OCI-LY1 (cell line): ENCODE data around the gene RTCB.
A peak's percentile ranks its signal among the peaks of the same experiment; 100 is the strongest.

Source experiments
- H2AFZ ChIP-seq: fragments of 200-600 bp; sonication (generic), shearing (Covaris generic); 2 replicates; pipeline ENCODE4 v1.6.0; 2014; ENCODE audit warnings: antibody characterized with exemption, mild to moderate bottlenecking, low read length
- H3F3A ChIP-seq: fragments of 200-600 bp; sonication (generic), shearing (Covaris generic); 2 replicates; pipeline ENCODE4 v1.6.0; 2014; ENCODE audit warnings: mild to moderate bottlenecking, antibody characterized with exemption, low read length, moderate library complexity; ENCODE audit not compliant: insufficient read depth
- H3K27ac ChIP-seq: fragments of 200-600 bp; sonication (generic); 2 replicates; pipeline ENCODE4 v1.5.1; 2014; ENCODE audit warnings: low read length, mixed run types, mild to moderate bottlenecking, low read depth; ENCODE audit not compliant: poor library complexity, severe bottlenecking
- H3K27me3 ChIP-seq: fragments of 200-600 bp; sonication (generic); 2 replicates; pipeline ENCODE4 v1.6.0; 2014; ENCODE audit warnings: antibody characterized with exemption, mild to moderate bottlenecking, low read length, moderate library complexity; ENCODE audit not compliant: insufficient read depth
- H3K36me3 ChIP-seq: fragments of 200-600 bp; sonication (generic); 2 replicates; pipeline ENCODE4 v1.6.1; 2014; ENCODE audit warnings: mild to moderate bottlenecking, antibody characterized with exemption, low read length, moderate library complexity, mixed read lengths; ENCODE audit not compliant: insufficient read depth
- H3K4me1 ChIP-seq: fragments of 200-600 bp; sonication (generic); 2 replicates; pipeline ENCODE4 v1.5.1; 2014; ENCODE audit warnings: mild to moderate bottlenecking, low read length, moderate library complexity; ENCODE audit not compliant: insufficient read depth, severe bottlenecking
- H3K4me2 ChIP-seq: fragments of 200-600 bp; sonication (generic), shearing (Covaris generic); 2 replicates; pipeline ENCODE4 v1.6.1; 2014; ENCODE audit warnings: low read length
- H3K4me3 ChIP-seq: fragments of 200-600 bp; sonication (generic); 2 replicates; pipeline ENCODE4 v1.5.1; 2014; ENCODE audit warnings: low read length, low read depth, mild to moderate bottlenecking, mixed read lengths; ENCODE audit not compliant: poor library complexity, severe bottlenecking
- H3K79me2 ChIP-seq: fragments of 200-600 bp; shearing (Covaris generic); 2 replicates; pipeline ENCODE4 v1.6.1; 2016; ENCODE audit warnings: mixed run types, low read length, mixed read lengths; ENCODE audit not compliant: insufficient read depth
- H3K9ac ChIP-seq: fragments of 200-600 bp; sonication (generic), shearing (Covaris generic); 2 replicates; pipeline ENCODE4 v1.6.1; 2014; ENCODE audit warnings: mild to moderate bottlenecking, low read length, mixed read lengths
- H3K9me2 ChIP-seq: fragments of 200-600 bp; sonication (generic), shearing (Covaris generic); 2 replicates; pipeline ENCODE4 v1.6.1; 2014; ENCODE audit warnings: low read depth, mild to moderate bottlenecking, low read length, mixed read lengths
- H3K9me3 ChIP-seq: fragments of 200-600 bp; shearing (Covaris generic); 2 replicates; pipeline ENCODE4 v1.6.1; 2014; ENCODE audit warnings: low read length, mixed read lengths
- H4K20me1 ChIP-seq: fragments of 200-600 bp; sonication (generic), shearing (Covaris generic); 2 replicates; pipeline ENCODE4 v1.6.0; 2016; ENCODE audit warnings: mild to moderate bottlenecking, low read length; ENCODE audit not compliant: insufficient read depth
- EZH2 ChIP-seq: fragments of 200-600 bp; sonication (generic), shearing (Covaris generic); IDR thresholded peaks from 2 replicates; pipeline ENCODE4 v1.8.0; 2017; ENCODE audit warnings: borderline replicate concordance, mixed run types, mild to moderate bottlenecking, antibody characterized with exemption, low read length, moderate library complexity, mixed read lengths
- TF ChIP-seq, protein P1 (sequence below): fragments of 200-600 bp; sonication (generic), shearing (Covaris generic); IDR thresholded peaks from 2 replicates; pipeline ENCODE4 v1.5.1; 2017; ENCODE audit warnings: mild to moderate bottlenecking, antibody characterized with exemption, low read length, moderate library complexity, mixed read lengths

The RTCB gene

DNA sequence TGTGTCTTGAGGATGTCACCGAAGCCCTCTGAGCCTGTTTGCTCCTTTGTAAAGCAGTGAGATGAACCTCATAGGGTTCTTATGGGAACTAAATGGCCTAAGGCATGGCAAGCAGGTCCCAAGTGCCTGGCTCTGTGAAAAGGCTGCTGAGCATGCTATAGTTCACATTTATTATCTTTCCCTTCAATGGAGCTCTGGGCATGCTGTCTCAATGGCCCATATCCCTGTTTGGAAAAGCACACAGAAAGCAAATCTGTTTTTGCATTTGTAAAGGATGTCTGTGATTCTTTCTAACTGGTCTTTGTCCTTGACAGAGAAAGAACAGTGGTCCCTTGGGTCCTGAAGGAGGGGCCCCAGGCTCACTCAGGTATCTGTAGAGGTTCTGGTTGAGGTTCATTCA is 26.4 kb downstream of the RTCB start:
- Histone ChIP-seq H3F3A (no peaks in the 10 kb centered on the region), H3K79me2 (no peaks in the 10 kb centered on the region), H3K4me3 (no peak overlapping the region), H3K9me3 (no peaks in the 10 kb centered on the region), H3K4me2 (no peak overlapping the region), H3K9ac (no peak overlapping the region), H3K27me3 (no peaks in the 10 kb centered on the region), H3K9me2 (no peaks in the 10 kb centered on the region), H3K36me3 (peaks cover 36% of the 10 kb centered on the region; the same call in 1 of the 2 replicates), H3K27ac (no peak overlapping the region), H4K20me1 (no peaks in the 10 kb centered on the region), H2AFZ (no peak overlapping the region), H3K4me1 (no peaks in the 10 kb centered on the region)
- TF ChIP-seq EZH2 = no peak
- TF ChIP-seq, protein P1, sequence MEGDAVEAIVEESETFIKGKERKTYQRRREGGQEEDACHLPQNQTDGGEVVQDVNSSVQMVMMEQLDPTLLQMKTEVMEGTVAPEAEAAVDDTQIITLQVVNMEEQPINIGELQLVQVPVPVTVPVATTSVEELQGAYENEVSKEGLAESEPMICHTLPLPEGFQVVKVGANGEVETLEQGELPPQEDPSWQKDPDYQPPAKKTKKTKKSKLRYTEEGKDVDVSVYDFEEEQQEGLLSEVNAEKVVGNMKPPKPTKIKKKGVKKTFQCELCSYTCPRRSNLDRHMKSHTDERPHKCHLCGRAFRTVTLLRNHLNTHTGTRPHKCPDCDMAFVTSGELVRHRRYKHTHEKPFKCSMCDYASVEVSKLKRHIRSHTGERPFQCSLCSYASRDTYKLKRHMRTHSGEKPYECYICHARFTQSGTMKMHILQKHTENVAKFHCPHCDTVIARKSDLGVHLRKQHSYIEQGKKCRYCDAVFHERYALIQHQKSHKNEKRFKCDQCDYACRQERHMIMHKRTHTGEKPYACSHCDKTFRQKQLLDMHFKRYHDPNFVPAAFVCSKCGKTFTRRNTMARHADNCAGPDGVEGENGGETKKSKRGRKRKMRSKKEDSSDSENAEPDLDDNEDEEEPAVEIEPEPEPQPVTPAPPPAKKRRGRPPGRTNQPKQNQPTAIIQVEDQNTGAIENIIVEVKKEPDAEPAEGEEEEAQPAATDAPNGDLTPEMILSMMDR = no peak

DNA sequence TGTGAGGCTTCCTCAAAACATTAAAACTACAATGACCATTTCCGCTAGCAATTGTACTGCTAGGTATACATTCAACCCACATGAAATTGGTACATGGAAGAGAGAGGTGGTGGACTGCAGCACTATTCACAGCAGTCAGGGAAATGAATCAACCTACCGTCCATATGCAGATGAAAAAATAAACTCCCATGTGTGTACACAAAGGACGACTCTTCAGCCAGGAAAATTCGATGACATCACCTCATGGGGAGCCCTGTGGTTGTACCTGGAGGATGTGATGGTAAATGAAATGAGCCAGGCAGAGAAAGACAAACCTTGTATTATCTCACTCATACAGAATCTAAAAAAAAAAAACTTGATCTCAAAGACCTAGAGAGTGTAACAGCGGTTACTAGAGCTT is 31.1 kb downstream of the RTCB start:
- Histone ChIP-seq H3K27ac (no peak overlapping the region), H3K79me2 (no peaks in the 10 kb centered on the region), H3K9me3 (no peaks in the 10 kb centered on the region), H4K20me1 (no peaks in the 10 kb centered on the region), H3K36me3 (no peaks in the 10 kb centered on the region), H3K4me3 (no peak overlapping the region), H3K27me3 (no peaks in the 10 kb centered on the region), H3K9me2 (no peaks in the 10 kb centered on the region), H2AFZ (no peak overlapping the region), H3K9ac (no peak overlapping the region), H3F3A (no peaks in the 10 kb centered on the region), H3K4me1 (no peaks in the 10 kb centered on the region), H3K4me2 (no peak overlapping the region)
- TF ChIP-seq, protein P1 = no peak
- TF ChIP-seq EZH2 = no peak

GRCh38 chr22:32378707-32379272 is 33.3 kb downstream of the RTCB start:
- no peak overlapping the region for H2AFZ ChIP-seq
- no peak for TF ChIP-seq EZH2
- TF ChIP-seq, protein P1 = peak; percentile 38; the same call in 1 of the 2 replicates
- no peaks in the 10 kb centered on the region for H3K27me3 ChIP-seq
- no peak overlapping the region for H3K4me3 ChIP-seq
- no peaks in the 10 kb centered on the region for H3K79me2 ChIP-seq
- no peaks in the 10 kb centered on the region for H4K20me1 ChIP-seq
- H3K4me2 ChIP-seq = no peak overlapping the region
- H3K27ac ChIP-seq = no peak overlapping the region
- no peaks in the 10 kb centered on the region for H3K9me2 ChIP-seq
- H3K36me3 ChIP-seq = no peaks in the 10 kb centered on the region
- no peak overlapping the region for H3K9ac ChIP-seq
- no peaks in the 10 kb centered on the region for H3K9me3 ChIP-seq
- H3F3A ChIP-seq = no peaks in the 10 kb centered on the region
- H3K4me1 ChIP-seq = no peaks in the 10 kb centered on the region
